Measurements from ENCODE around the gene ALAS1. TPM values are rescaled to one million over a fixed set of nuclear protein-coding genes. Genes with fewer than 3 reads are reported as not detected.

Gene ALAS1
- total RNA-seq, 1 donor from 2014 or later: 56.3 TPM

- Histone ChIP-seq H3K4me3 (ENCODE audit: insufficient read depth, low read depth, low read length) (no peak overlapping the region), H3K27me3 (ENCODE audit: insufficient read depth, low read length) (no peaks in the 10 kb centered on the region), H3K4me2 (ENCODE audit: low read length) (no peak overlapping the region), H3K9ac (ENCODE audit: low read length) (no peak overlapping the region), H3K4me1 (ENCODE audit: insufficient read depth, low read length) (peaks cover 4% of the 10 kb centered on the region), H3K27ac (ENCODE audit: low read depth, low read length) (no peak overlapping the region), H3K9me3 (ENCODE audit: insufficient read depth, low read depth, low read length) (no peaks in the 10 kb centered on the region), H4K20me1 (ENCODE audit: insufficient read depth, low read length) (no peaks in the 10 kb centered on the region), H3K36me3 (ENCODE audit: insufficient read depth, low read length) (no peaks in the 10 kb centered on the region), H2AFZ (ENCODE audit: low read depth, low read length) (no peak overlapping the region), H3K79me2 (ENCODE audit: insufficient read depth, low read length) (no peaks in the 10 kb centered on the region)
- peaks cover 6% of the 10 kb centered on the region for H3K9me3 Mint-ChIP-seq (ENCODE audit: unreplicated experiment)
- no peak overlapping the region for H3K4me3 Mint-ChIP-seq (ENCODE audit: unreplicated experiment)
- TF ChIP-seq CTCF (IDR thresholded peaks at IDR 0.05; ENCODE audit: insufficient read depth, low read depth, low read length): no peak
- no peak for TF ChIP-seq EZH2 (IDR thresholded peaks at IDR 0.05; ENCODE audit: insufficient read depth, low read length)
- H3K27ac Mint-ChIP-seq (ENCODE audit: unreplicated experiment): no peak overlapping the region
- no peaks in the 10 kb centered on the region for H3K36me3 Mint-ChIP-seq (ENCODE audit: low read depth, unreplicated experiment)
- DNase-seq (ENCODE audit: low read depth) (no peak), FAIRE-seq (no peak)
- H3K4me1 Mint-ChIP-seq (ENCODE audit: low read depth, unreplicated experiment): peaks cover 1% of the 10 kb centered on the region
- peaks cover 10% of the 10 kb centered on the region for H3K27me3 Mint-ChIP-seq (ENCODE audit: low read depth, unreplicated experiment)
Observed at GRCh38 chr3:52185311-52185710, 12.6 kb upstream of the ALAS1 start.

- Histone ChIP-seq H3K27me3 (ENCODE audit: insufficient read depth, low read length) (no peaks in the 10 kb centered on the region), H4K20me1 (ENCODE audit: insufficient read depth, low read length) (no peaks in the 10 kb centered on the region), H3K9me3 (ENCODE audit: insufficient read depth, low read depth, low read length) (no peaks in the 10 kb centered on the region), H3K79me2 (ENCODE audit: insufficient read depth, low read length) (no peaks in the 10 kb centered on the region), H3K27ac (ENCODE audit: low read depth, low read length) (no peak overlapping the region), H3K4me2 (ENCODE audit: low read length) (no peak overlapping the region), H2AFZ (ENCODE audit: low read depth, low read length) (no peak overlapping the region), H3K9ac (ENCODE audit: low read length) (no peak overlapping the region), H3K4me1 (ENCODE audit: insufficient read depth, low read length) (peaks cover 9% of the 10 kb centered on the region), H3K4me3 (ENCODE audit: insufficient read depth, low read depth, low read length) (no peak overlapping the region), H3K36me3 (ENCODE audit: insufficient read depth, low read length) (no peaks in the 10 kb centered on the region)
- FAIRE-seq (no peak), DNase-seq (ENCODE audit: low read depth) (no peak)
- Mint-ChIP-seq H3K9me3 (ENCODE audit: unreplicated experiment) (peaks cover 6% of the 10 kb centered on the region), H3K27me3 (ENCODE audit: low read depth, unreplicated experiment) (peaks cover 10% of the 10 kb centered on the region), H3K36me3 (ENCODE audit: low read depth, unreplicated experiment) (no peaks in the 10 kb centered on the region), H3K4me3 (ENCODE audit: unreplicated experiment) (no peak overlapping the region), H3K4me1 (ENCODE audit: low read depth, unreplicated experiment) (peaks cover 1% of the 10 kb centered on the region), H3K27ac (ENCODE audit: unreplicated experiment) (no peak overlapping the region)
- no peak for TF ChIP-seq CTCF (IDR thresholded peaks at IDR 0.05; ENCODE audit: insufficient read depth, low read depth, low read length)
Observed at GRCh38 chr3:52185837-52186236, 12.1 kb upstream of the ALAS1 start.

GRCh38 chr3:52186729-52187128 lies 11.2 kb upstream of the ALAS1 start:
- FAIRE-seq: no peak
- no peaks in the 10 kb centered on the region for H4K20me1 ChIP-seq (ENCODE audit: insufficient read depth, low read length)
- Mint-ChIP-seq H3K27ac (ENCODE audit: unreplicated experiment) (no peak overlapping the region), H3K9me3 (ENCODE audit: unreplicated experiment) (peaks cover 6% of the 10 kb centered on the region), H3K4me3 (ENCODE audit: unreplicated experiment) (no peak overlapping the region), H3K36me3 (ENCODE audit: low read depth, unreplicated experiment) (no peaks in the 10 kb centered on the region), H3K27me3 (ENCODE audit: low read depth, unreplicated experiment) (peaks cover 11% of the 10 kb centered on the region), H3K4me1 (ENCODE audit: low read depth, unreplicated experiment) (peaks cover under 1% of the 10 kb centered on the region)
- H3K9ac ChIP-seq (ENCODE audit: low read length): no peak overlapping the region
- DNase-seq (ENCODE audit: low read depth): no peak
- H3K9me3 ChIP-seq (ENCODE audit: insufficient read depth, low read depth, low read length): no peaks in the 10 kb centered on the region
- H3K4me1 ChIP-seq (ENCODE audit: insufficient read depth, low read length): peaks cover 9% of the 10 kb centered on the region
- no peaks in the 10 kb centered on the region for H3K27me3 ChIP-seq (ENCODE audit: insufficient read depth, low read length)
- H2AFZ ChIP-seq (ENCODE audit: low read depth, low read length): no peak overlapping the region
- H3K79me2 ChIP-seq (ENCODE audit: insufficient read depth, low read length): no peaks in the 10 kb centered on the region
- H3K4me3 ChIP-seq (ENCODE audit: insufficient read depth, low read depth, low read length): no peak overlapping the region
- no peak for TF ChIP-seq CTCF (IDR thresholded peaks at IDR 0.05; ENCODE audit: insufficient read depth, low read depth, low read length)
- no peak for TF ChIP-seq EZH2 (IDR thresholded peaks at IDR 0.05; ENCODE audit: insufficient read depth, low read length)
- no peak overlapping the region for H3K4me2 ChIP-seq (ENCODE audit: low read length)
- H3K27ac ChIP-seq (ENCODE audit: low read depth, low read length): no peak overlapping the region
- H3K36me3 ChIP-seq (ENCODE audit: insufficient read depth, low read length): no peaks in the 10 kb centered on the region
